DMS 273 treated with DMSO at 0.1 percent for 48 hours (cell line): Measurements from ENCODE around the gene DUOXA1.

Experiments used
- DNase-seq: peaks from one replicate; lab custom pipeline; 2025; lab: John Stamatoyannopoulos, UW

Gene DUOXA1

DNA sequence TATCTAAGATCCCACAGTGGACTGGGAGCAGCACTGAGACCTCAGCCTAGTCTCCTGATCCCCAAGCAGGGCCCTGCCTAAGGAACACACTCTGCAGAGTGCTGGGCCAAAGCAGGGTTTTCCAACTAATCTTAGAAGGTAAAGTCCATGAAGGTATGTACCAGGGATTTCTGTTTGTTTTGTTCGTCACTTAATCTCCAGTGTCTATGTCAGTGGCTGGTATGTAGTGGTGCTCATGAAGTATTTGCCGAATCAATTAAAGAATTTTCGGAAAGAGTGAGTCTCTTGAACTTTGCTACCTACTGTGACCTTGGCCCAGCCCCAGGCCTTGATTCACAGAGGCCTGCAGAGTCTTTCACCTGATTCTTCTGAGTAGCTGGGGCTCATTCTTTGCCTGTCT is 1.8 kb upstream of the DUOXA1 start:
- DNase-seq, result no peak

DNA sequence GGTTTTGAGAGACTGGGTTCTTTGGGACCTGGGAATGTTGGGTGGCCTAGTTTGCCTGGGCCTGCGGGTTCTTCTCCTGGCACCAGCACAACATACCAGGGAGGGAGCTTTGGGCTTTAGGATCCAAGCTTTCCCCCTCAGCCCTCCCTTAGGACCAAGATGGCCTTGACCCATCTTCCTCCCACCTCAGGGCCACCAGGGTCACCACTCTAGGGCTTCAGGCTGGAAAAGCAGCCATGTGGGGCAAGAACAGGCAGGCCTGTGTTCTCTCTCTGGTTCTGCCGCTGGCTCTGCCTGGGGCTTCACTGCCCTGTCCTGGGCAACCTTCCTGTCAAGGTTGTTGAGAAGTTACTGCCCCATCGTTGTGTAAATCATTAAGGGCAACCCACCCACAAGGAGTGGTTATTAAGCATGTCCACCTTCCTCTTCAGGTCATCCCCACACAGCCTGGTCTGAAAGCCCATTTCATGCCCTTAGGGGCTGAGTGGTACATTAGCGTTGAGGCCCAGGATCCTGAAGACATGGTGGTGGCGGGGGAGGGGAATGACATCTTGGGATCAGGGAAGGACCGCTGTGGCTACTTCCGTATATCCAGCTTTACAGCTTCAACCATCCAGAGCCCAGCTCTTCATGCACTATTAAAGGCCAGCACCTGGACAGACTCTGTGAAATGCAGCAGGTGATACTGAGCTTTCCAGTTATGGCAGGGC is 767 bp upstream of the DUOXA1 start:
- DNase-seq, result no peak

DNA sequence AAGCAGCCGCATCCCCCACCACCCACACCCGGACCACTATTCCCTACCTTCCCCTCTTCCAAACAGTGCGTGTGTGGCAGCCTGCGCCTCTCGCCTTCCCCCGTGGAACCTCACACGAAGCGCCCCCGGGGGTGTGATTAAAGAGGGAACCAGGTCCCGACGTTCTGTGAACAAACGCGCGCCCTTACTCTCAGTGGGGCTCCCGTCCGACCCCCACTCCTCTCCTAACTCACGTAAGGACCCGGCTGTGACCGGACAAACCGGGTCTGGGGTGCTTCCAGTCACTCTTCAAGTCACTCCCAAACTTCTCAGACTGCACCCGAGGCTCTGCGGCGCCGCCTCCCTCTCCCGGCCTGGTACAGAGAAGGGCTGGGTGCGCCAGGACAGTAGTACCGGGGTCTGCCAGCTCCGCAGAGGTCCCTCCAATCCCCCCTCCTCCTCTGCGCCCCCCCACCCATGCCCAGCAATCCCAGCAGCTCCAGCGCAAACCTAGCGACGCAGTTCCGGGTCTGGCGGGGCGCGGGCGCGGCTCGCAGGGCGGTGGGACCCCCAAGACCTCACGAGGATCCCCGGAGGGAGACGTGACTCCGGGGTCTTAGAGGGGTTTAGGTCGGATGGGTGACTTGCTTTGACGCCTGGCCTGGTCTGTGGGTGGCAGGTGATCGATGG is 574 bp downstream of the DUOXA1 start:
- no peak for DNase-seq

DNA sequence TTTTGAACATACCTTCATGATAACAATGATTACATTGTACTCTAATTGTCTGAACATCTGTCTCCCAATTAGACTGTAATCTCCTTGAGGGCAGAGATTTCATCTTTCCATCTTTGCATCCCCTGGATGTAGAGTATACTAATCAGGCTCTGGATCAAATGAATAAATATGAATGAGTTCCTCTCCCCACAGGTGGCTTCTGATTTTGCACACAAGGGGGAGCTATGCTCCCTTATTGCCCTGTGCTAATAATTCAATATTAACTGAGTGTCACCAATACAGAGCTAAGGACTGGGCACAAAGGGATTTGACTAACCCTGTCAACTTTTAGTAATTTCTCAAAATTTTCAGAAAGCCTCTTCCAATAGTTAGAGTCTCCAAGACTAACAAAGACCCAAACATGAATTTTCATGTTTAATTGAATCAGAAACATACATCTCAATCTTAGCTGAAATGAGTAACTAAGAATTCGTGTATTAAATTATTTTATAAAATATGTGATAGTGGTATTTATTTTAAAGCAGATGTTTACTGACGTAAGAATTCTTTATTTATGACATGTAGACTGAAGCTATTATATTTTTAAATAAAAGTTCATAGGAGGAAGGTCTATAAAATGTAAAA is 3.0 kb downstream of the DUOXA1 start:
- no peak for DNase-seq

DNA sequence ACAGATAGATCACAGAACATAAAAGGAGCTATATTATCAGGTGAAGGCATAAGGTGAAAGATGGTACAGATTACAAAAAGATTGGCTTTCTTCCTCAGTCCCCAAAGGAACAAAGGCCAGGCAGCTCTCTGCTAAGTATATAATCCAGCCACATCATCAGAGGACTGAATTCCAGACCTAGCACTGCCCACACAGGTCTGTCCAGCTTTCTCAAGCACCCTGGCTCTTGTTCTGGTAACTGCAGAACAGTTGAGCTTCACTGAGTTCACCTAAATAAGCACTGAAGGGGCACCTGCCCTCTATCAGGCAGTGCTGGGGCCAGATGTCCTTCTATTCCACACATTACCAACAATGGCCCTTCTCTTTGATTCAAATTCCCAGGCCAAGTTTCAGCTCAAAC is 6.3 kb downstream of the DUOXA1 start:
- no peak for DNase-seq

DNA sequence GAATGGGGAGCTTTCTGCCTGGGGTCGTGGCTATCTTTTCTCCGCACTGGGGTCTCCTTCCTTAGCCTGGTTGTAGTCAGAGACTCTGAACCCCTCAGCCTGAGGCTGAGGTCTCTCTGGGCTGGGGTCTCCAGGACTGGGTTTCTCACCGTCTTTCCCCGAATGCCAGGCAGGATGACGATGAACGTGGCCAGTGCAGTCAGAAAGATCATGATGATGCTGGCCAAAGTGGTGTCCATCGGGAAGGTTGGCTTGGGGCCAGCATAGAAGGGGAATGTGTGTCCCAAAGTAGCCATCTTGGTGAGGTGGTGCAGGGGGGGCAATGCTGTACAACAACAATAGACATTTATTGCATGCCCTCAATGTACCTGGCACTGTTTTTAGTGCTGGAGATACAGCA is 7.0 kb downstream of the DUOXA1 start:
- no peak for DNase-seq

DNA sequence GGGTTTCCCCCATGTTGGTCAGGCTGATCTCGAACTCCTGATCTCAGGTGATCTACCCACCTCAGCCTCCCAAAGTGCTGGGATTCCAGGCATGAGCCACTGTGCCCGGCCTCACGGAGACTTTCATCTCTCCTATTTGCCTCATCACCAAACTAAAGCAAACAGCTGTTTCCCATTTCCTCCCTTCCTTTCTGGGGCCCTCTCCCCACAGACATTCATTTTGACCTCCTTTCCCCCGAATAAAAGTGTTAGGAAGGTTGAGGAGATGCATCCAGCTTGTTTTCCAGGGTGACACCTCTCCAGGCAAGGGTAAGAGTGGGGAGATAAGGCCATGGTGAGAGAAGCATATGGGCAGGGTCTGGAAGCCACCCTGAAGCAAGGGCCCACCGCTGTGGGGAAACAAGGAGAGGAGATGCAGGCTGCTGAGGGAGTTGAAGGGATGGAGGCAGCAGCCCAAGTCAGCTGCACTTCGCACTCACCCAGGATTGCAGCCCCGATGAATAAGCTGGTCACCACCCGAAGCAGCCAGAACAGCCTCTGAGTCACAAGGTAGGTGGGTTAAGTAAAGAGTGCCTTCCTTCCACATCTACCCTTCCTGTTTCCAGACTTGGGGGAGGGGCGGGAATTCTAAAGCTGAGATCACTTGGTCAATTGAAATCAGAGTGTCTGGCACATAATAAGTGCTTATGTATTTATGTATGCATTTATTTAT is 7.8 kb downstream of the DUOXA1 start:
- DNase-seq, result no peak

DNA sequence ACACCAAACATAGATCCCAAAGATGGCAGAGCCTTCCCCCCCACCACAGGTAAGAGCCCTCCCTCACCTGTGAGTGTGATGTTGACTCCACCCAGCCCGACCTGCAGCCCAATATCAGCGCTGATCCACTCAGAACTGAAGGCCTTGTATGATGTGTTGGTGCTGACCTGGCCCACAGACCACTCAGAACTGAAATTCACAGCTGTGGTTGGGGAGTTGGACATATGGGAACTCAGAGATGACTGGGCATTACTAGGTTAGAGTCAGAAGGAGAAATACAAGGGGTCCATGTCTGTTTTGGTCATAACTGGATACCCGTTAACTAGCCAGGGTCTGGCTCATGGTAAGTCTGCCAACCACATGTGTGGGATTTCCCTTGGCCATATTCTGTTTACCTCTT is 8.7 kb downstream of the DUOXA1 start:
- DNase-seq, result no peak

DNA sequence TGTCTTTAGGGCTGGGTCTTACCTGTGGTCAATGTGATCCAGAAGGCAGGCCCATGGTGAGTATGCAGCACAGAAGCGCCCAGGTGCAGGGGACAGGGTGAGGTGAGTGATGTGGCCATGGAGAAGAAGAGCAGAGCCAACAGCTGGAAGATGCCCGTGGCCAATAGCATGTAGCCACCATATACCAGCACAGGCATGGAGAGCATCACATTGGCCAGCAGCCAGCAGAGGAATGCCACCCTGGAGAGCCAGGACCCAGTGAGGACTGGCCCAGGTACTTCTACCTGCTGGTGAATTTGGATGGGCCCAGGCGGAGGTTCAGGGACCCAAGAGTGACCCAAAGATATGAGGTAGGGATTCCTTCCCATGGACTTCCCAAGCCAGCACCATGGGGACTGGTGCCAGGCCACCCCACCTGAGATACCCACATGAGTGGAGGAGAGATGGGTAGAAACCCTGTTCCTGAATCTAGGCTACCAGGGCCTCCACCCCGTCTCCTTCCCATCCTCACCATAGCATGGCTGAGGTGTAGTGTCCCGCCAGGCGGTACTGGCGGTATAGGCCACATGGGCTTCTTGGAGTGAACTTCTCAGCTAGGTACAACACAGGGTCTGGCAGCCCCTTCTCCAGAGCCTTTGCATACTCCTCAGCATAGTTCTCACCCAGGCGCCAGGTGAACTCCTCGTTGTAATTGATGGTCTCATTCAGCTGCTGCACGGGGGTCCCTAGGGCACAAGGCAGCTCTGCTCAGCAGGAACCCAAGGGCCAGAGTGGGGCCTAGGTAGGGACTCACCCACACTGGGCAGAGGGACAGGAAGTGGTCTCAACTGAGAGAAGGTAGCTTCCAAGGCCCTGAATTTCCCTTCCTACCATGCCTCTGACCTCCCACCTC is 9.4 kb downstream of the DUOXA1 start:
- no peak for DNase-seq

DNA sequence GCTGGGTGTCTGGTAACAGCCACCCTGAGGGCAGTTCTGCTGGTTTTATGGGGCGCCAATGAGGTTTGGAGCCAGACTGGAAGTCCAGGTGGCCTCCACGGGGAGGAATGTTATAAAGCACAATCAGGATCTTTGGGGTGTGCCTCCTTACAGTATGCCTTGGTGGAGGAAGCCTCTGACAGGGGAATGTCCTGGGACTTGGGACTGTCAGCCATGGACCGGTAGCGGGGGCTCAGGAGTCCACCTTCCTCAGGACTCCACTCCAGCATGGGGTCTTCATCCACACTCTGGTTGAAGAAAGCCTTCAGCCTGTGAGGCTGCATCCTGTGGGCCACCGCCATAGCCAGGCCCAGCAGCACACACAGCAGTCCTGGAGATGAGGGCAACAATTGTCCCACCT is 10.7 kb downstream of the DUOXA1 start:
- no peak for DNase-seq

DNA sequence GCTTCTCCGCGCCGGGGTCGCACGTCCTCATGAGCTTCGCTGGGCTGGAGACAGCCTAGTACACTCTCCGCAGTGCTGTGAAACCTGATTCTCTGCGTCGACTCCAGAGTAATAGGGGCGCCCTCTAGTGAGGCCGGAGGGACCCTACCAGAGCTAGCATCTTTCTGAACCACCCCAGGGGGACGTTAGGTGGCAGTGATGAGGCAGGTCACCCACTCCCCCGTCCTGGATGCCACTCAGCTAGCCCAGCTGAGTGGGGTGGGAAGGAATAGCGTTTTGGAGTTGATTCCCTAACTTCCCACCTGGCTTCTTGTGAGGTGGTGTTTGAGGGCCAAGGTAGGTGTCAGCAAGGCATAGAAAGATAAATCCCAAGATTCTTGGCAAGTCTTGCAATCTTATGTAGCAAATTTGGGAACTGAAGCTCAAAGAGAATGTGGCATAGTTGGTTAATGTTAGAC is 11.5 kb downstream of the DUOXA1 start:
- DNase-seq, result peak; percentile 56

DNA sequence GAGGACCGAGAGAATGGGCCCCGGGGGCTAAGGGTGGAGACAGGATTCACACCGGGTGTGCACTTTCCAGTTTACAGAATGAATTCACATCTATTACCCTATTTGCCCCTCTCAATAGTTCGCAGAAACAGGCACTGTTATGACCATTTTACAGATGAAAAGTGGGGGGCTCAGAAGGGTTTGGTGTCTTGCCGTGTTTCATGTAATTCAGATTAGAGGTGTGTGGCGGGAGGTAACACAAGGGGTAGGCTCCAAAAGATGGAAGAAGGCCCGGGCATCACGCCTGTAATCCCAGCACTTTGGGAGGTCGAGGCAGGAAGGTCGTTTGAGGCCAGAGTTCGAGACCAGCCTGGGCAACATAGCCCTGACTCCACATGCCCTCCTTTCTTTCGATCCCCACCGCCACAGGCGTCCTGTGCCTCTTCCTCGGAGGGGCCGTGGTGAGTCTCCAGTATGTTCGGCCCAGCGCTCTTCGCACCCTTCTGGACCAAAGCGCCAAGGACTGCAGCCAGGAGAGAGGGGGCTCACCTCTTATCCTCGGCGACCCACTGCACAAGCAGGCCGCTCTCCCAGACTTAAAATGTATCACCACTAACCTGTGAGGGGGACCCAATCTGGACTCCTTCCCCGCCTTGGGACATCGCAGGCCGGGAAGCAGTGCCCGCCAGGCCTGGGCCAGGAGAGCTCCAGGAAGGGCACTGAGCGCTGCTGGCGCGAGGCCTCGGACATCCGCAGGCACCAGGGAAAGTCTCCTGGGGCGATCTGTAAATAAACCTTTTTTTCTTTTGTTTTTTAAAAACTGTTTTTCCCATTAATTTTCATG is 12.2 kb downstream of the DUOXA1 start:
- no peak for DNase-seq

DNA sequence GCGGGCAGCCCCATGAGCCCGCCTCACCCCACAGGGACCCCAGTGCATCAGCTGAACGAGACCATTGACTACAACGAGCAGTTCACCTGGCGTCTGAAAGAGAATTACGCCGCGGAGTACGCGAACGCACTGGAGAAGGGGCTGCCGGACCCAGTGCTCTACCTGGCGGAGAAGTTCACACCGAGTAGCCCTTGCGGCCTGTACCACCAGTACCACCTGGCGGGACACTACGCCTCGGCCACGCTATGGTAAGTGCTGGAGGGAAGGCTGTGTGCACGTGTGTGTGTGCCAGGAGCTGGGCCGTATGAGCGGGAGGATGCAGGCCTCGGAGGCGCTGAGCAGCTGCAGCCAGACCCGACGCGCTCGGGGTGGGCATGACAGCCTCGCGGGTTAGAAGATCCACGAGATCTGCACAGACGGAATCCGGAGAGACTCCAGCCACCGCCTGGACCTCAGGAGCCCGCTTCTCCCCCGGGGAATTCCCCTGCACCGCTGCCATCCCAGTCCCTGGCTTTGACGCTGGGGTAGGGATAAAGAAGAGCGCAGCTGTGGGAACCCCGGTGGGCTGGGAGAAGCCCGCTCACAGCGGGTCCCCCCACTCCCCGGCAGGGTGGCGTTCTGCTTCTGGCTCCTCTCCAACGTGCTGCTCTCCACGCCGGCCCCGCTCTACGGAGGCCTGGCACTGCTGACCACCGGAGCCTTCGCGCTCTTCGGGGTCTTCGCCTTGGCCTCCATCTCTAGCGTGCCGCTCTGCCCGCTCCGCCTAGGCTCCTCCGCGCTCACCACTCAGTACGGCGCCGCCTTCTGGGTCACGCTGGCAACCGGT is 13.0 kb downstream of the DUOXA1 start:
- DNase-seq, result no peak

DNA sequence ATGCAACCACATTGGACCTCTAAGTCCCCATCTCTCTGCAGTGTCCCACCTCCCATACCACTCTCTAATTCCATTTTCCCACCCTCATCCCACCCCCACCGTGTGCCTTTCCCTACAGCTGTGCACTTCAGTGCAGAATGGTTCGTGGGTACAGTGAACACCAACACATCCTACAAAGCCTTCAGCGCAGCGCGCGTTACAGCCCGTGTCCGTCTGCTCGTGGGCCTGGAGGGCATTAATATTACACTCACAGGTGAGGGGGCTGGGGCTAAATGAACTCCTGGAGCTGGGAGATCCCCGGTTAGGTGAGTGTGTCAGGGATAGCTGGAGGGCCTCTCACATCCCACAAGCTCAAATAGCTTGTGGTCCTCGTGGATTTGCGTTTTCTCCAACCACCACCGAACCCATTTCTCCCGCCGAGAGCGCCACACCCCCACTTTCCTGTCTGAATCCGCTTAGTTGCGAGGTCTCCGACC is 13.6 kb downstream of the DUOXA1 start:
- DNase-seq, result no peak

DNA sequence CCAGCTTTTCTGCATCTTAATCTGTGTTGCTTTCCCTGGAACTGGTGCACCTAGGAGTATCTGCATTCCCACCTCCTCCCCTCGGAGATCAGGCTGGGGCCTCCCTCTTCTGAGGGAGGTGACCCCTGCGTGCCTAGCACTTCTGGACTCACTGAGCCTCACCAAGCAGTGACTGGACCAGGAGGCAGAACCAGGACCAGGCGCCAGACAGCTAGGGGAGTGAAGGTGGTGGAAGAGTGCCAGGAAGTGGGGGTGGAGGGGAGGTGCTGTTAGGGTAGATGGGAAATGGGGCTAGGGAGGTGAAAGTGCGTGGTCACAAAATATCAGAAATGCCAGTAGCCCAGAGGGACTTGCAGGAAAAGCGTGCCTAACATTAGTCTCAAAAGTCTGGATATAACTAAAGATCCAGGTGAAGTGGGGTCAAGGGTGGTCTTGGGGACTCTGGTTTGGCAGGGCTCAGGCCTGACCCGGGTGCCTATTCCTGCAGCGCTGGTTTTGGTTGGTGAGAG is 14.3 kb downstream of the DUOXA1 start:
- DNase-seq, result no peak

DNA sequence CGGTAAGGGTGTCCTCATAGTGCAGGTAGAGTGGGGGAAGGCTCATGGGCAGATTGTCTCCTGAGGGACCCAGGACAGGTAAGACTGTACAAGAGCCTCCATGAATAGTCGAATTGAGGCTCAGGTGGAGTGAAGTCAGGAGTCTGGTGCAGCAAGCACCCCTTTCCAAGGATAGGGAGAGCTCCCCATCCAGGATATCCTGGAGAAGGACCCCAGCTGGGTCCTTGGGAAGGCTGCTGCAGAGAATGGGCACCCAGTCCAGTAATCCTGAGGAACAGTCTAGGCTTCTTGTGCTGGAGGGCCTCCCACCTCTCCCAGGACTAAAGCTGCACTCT is 15.0 kb downstream of the DUOXA1 start:
- DNase-seq, result no peak

DNA sequence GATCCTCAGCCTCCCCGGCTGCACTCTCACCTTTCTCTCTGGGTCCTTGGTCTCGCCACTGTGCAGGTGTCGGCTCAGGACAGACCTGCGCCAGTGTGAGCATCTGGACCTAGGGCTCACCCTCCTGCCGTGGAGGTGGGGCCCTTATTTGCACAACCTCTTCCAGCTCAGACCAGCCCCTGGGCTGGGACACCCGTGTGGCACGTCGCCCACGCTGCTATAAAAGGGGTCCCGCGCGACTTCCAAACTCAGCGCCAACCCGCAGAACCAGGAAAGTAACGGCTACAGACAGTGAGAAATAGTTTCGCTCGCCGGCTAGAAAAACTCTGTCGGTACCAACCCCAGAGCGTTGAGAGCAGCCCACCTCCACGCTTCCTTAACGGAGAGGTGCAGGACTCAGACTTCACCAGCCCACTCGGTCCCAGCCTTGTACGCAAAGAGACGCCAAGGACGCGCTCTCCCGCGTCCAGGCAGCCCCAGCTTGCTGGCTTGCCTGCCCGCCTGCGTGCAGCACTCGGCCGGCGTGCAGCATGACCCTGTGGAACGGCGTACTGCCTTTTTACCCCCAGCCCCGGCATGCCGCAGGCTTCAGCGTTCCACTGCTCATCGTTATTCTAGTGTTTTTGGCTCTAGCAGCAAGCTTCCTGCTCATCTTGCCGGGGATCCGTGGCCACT is 15.5 kb downstream of the DUOXA1 start, which contains the start of the genes DUOX2 and DUOXA2:
DUOX2 (minus strand) TSS at position 97 of the 675 bp plus-strand sequence. CDS start 761 bp downstream, outside the sequence.
DUOXA2 (plus strand) TSS at position 251 of the 675 bp plus-strand sequence; CDS start at position 531, 280 bp downstream.
- DNase-seq, result no peak

DNA sequence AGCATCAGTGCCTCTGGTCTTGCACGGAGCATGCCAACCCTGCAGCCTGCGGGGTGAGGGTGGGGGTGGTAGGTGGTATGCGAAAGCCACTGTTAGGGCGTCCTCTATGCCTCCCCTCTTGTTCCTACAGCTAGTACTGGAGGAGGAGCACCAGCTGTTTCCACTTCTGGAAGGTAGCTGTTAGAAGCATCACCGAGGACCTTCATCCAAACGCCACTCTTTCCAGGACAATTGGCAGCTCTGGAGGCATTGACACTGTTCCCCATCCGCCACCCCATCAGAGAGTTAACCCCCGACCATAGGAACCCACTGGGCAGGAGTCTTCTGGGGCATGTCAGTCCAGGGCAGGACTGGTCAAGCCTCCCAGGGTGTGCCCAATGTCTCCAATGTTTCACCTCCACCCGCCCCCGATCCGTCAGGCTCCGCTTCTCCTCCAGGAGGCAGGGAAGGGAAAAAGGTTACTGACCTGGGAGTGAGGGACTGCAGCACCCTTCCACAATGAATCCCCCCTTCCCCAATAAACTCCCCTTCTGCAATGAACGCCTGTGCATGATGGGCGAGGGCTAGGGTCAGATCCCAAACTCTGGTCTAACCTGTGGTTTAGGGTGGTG is 16.2 kb downstream of the DUOXA1 start:
- no peak for DNase-seq
